Neural progenitor cell (in vitro differentiated cells): ENCODE results near the gene GOLT1A. TPM values are rescaled to one million over a fixed set of nuclear protein-coding genes. Genes with fewer than 3 reads are reported as not detected.

Experiments
- DNase-seq: peaks from one replicate; pipeline ENCODE4 v3.0.0-alpha.2; 2016; ENCODE audit warnings: low spot score
- H2AFZ ChIP-seq: fragments of 200-600 bp; sonication (generic); replicated peaks from 2 replicates; pipeline ENCODE4 v1.6.1; 2016; ENCODE audit warnings: antibody characterized with exemption
- H3F3A ChIP-seq: fragments of 200-600 bp; sonication (generic); 2 replicates; pipeline ENCODE4 v1.6.1; 2016; ENCODE audit warnings: antibody characterized with exemption, low read depth
- H3K27ac ChIP-seq: fragments of 200-600 bp; sonication (generic); 2 replicates; pipeline ENCODE4 v1.5.1; 2016; ENCODE audit warnings: mild to moderate bottlenecking
- H3K27me3 ChIP-seq: fragments of 200-600 bp; sonication (generic); 2 replicates; pipeline ENCODE4 v1.6.1; 2016; ENCODE audit warnings: mild to moderate bottlenecking, moderate library complexity
- H3K36me3 ChIP-seq: fragments of 200-600 bp; sonication (generic); 2 replicates; pipeline ENCODE4 v1.5.1; 2016
- H3K4me1 ChIP-seq: fragments of 200-600 bp; sonication (generic); 2 replicates; pipeline ENCODE4 v1.6.1; 2016; ENCODE audit warnings: mixed run types
- H3K4me2 ChIP-seq: fragments of 200-600 bp; sonication (generic); 2 replicates; pipeline ENCODE4 v1.6.1; 2016
- H3K4me3 ChIP-seq: fragments of 200-600 bp; sonication (generic); 2 replicates; pipeline ENCODE4 v1.5.1; 2016
- H3K79me2 ChIP-seq: fragments of 200-600 bp; sonication (generic); 2 replicates; pipeline ENCODE4 v1.6.1; 2016; ENCODE audit warnings: low read depth
- H3K9ac ChIP-seq: fragments of 200-600 bp; sonication (generic); 2 replicates; pipeline ENCODE4 v1.6.1; 2016
- H3K9me3 ChIP-seq: fragments of 200-600 bp; sonication (generic); 2 replicates; pipeline ENCODE4 v1.5.1; 2016; ENCODE audit warnings: low read depth
- H4K20me1 ChIP-seq: fragments of 200-600 bp; sonication (generic); 2 replicates; pipeline ENCODE4 v1.6.1; 2016; ENCODE audit warnings: low read depth
- H3K27ac Mint-ChIP-seq: 3 replicates; pipeline ENCODE4 v1.8.0; 2021; ENCODE audit warnings: mixed read lengths
- H3K27me3 Mint-ChIP-seq: 2 replicates; pipeline ENCODE4 v1.8.0; 2022; ENCODE audit warnings: low read depth, mild to moderate bottlenecking, inconsistent platforms, moderate library complexity, mixed read lengths; ENCODE audit not compliant: insufficient read depth
- H3K36me3 Mint-ChIP-seq: 3 replicates; pipeline ENCODE4 v1.8.0; 2021; ENCODE audit warnings: mixed read lengths
- H3K4me1 Mint-ChIP-seq: 3 replicates; pipeline ENCODE4 v1.8.0; 2021; ENCODE audit warnings: mixed read lengths
- H3K4me3 Mint-ChIP-seq: 3 replicates; pipeline ENCODE4 v1.8.0; 2021; ENCODE audit warnings: mild to moderate bottlenecking, moderate library complexity, mixed read lengths
- H3K9me3 Mint-ChIP-seq: 3 replicates; pipeline ENCODE4 v1.8.0; 2020; ENCODE audit warnings: mixed read lengths
- EZH2 ChIP-seq: fragments of 200-600 bp; sonication (generic); IDR thresholded peaks from 2 replicates; pipeline ENCODE4 v1.6.1; 2017; ENCODE audit warnings: antibody characterized with exemption, mild to moderate bottlenecking, moderate library complexity
- EZH2phosphoT487 ChIP-seq: fragments of 200-600 bp; sonication (generic); IDR thresholded peaks from 2 replicates; pipeline ENCODE4 v1.6.1; 2017; ENCODE audit warnings: antibody characterized with exemption
- total RNA-seq: library from RNA; depleted of rRNA; stranded (reverse); fragments of >200 nt; gene quantifications from 2 replicates; pipeline ENCODE4 v1.2.3, GENCODE V29; 2015; ENCODE audit warnings: low replicate concordance
- TF ChIP-seq, protein P1 (sequence below): fragments of 200-600 bp; sonication (generic); IDR thresholded peaks from 2 replicates; pipeline ENCODE4 v1.5.1; 2017; ENCODE audit warnings: antibody characterized with exemption, mild to moderate bottlenecking

GOLT1A gene
- total RNA-seq, 1 donor from 2014 or later: not detected

DNA sequence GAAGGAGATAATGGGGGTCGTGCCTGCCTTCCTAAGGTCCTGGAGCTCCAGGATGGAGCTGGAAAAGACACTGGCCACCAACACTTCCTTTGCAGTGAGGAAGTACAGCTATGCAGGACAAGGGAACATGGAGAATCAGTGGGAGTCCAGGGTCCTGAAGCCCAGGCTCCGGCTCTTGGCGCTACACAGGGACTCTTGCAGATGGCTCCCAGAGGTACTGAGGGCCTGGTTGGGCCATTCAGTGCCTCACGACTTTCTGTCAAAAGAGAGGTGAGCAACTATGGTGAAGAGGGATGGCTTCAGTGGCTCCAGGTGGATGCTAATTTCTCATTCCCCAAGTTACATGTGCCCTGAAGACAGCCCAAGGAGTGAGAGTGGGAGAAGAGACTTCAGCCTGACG lies 60.1 kb downstream of the GOLT1A start:
- Histone ChIP-seq H3K79me2 (no peaks in the 10 kb centered on the region), H3K27me3 (peaks cover 45% of the 10 kb centered on the region), H3K4me3 (no peak overlapping the region), H3K9me3 (no peaks in the 10 kb centered on the region), H3K4me1 (peaks cover 5% of the 10 kb centered on the region), H2AFZ (no peak overlapping the region), H3K27ac (no peak overlapping the region), H3K9ac (no peak overlapping the region), H3K4me2 (no peak overlapping the region), H3F3A (peaks cover 11% of the 10 kb centered on the region), H4K20me1 (peaks cover 6% of the 10 kb centered on the region), H3K36me3 (no peaks in the 10 kb centered on the region)
- Mint-ChIP-seq H3K27ac (no peak overlapping the region), H3K4me1 (peaks cover 19% of the 10 kb centered on the region), H3K27me3 (peaks cover 26% of the 10 kb centered on the region), H3K9me3 (no peaks in the 10 kb centered on the region), H3K36me3 (no peaks in the 10 kb centered on the region), H3K4me3 (no peak overlapping the region)
- TF ChIP-seq EZH2 (no peak), EZH2phosphoT487 (no peak)
- TF ChIP-seq, protein P1, sequence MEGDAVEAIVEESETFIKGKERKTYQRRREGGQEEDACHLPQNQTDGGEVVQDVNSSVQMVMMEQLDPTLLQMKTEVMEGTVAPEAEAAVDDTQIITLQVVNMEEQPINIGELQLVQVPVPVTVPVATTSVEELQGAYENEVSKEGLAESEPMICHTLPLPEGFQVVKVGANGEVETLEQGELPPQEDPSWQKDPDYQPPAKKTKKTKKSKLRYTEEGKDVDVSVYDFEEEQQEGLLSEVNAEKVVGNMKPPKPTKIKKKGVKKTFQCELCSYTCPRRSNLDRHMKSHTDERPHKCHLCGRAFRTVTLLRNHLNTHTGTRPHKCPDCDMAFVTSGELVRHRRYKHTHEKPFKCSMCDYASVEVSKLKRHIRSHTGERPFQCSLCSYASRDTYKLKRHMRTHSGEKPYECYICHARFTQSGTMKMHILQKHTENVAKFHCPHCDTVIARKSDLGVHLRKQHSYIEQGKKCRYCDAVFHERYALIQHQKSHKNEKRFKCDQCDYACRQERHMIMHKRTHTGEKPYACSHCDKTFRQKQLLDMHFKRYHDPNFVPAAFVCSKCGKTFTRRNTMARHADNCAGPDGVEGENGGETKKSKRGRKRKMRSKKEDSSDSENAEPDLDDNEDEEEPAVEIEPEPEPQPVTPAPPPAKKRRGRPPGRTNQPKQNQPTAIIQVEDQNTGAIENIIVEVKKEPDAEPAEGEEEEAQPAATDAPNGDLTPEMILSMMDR: no peak
- no peak for DNase-seq

DNA sequence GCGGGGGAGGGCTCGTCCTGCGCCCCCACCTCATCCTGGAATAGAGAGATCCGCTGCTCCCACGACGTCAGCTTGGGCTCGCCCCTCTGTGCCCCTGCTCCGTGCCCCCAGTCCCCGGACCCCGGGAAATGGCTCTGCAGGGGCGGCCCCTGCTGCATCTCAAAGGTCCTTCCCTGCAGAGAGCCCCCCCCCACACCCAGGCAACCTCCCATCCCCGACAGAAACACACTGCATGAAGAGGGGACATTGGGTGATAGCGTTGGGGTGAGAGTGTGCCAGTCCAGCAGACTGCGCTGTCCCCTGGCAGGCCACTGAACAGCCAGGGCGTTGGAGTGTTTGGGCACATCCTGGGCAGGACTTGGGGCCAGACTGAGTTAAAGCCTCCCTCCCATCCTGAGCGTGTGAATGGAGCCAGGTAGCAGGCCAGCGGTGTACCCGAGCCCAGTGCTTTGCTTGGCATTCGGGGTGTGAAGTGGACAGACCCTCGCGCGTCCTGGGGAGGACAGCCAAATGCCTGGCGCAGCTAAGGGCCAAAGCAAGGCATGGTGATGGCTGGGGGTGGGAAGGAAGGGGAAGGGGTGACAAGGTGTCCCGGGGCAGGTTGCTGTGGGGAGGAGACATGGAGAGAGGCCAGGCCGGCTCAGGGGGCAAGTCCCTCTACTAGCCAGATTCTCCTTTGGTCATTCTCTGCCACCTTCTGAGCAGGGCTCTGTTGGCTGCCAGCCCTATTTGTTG lies 61.3 kb downstream of the GOLT1A start:
- no peaks in the 10 kb centered on the region for H3K36me3 ChIP-seq
- peaks cover 45% of the 10 kb centered on the region for H3K27me3 ChIP-seq
- no peak overlapping the region for H3K27ac ChIP-seq
- no peaks in the 10 kb centered on the region for H3K9me3 Mint-ChIP-seq
- peaks cover 22% of the 10 kb centered on the region for H3K4me1 Mint-ChIP-seq
- H3K4me2 ChIP-seq: peak overlapping the region; percentile 90
- H2AFZ ChIP-seq: peak overlapping the region; percentile 89
- peaks cover 13% of the 10 kb centered on the region for H3K4me1 ChIP-seq
- no peaks in the 10 kb centered on the region for H3K36me3 Mint-ChIP-seq
- H3K27ac Mint-ChIP-seq: no peak overlapping the region
- peaks cover 6% of the 10 kb centered on the region for H4K20me1 ChIP-seq
- H3K79me2 ChIP-seq: no peaks in the 10 kb centered on the region
- H3K9ac ChIP-seq: no peak overlapping the region
- H3K9me3 ChIP-seq: no peaks in the 10 kb centered on the region
- H3F3A ChIP-seq: peaks cover 13% of the 10 kb centered on the region
- no peak for DNase-seq
- H3K27me3 Mint-ChIP-seq: peaks cover 30% of the 10 kb centered on the region
- peak overlapping the region; percentile 86 for H3K4me3 ChIP-seq
- H3K4me3 Mint-ChIP-seq: peak overlapping the region; percentile 85
- TF ChIP-seq EZH2phosphoT487 (no peak), EZH2 (no peak)
- TF ChIP-seq, protein P1: no peak

DNA sequence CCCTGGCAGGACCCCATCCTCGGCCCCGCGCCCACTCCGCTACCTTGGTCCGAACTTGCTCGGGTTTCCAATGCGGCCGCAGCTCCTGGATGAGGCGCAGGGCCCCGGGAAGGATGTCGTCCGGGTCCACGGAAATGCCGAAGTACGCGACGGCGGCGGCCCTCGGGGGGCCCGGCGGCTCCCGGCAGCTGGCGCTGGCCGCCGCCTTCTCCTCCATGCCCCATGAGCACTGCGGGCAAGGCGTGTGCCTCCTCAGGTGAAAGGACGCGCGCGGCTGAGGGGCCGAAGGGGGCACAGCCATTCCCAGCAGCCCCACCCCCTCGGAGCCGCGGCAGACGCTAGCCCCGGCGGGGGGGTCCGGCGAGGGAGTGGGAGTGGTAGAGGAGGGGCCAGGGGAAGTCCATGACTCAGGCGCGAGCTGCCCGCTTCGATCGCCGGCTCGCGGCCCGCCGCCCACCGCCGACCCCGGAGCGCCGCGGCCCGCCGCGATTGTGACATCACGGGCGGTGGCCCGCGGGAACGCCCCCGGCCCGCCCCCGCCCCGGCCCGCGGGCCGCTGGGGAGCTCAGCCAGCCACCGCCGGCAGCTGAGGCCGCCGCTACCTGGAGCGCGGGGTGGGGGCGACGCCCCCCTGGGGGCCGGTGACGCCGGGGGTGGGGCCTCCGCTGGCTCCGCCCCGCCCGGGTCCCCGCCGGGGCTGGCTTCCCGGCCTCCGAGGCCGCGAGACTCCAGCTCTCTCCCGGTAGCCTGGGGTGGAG lies 62.1 kb downstream of the GOLT1A start, which contains the start of gene ETNK2:
TSS of gene ETNK2 (minus strand) at position 493 of the 758 bp plus-strand sequence. CDS start at position 301, 192 bp downstream.
- Histone ChIP-seq H3K9ac (peak within 1 kb of the TSS; percentile 61), H3K27ac (no peak within 1 kb of the TSS), H3K9me3 (no peaks in the 10 kb centered on the region)

More for the DNA sequence above, 62.1 kb downstream of the GOLT1A start, which contains the start of gene ETNK2:
- no peak within 1 kb of the TSS for H3K27ac Mint-ChIP-seq
- Histone ChIP-seq H3K4me1 (peaks cover 14% of the 10 kb centered on the region), H3K79me2 (no peaks in the 10 kb centered on the region), H3K27me3 (peaks cover 45% of the 10 kb centered on the region), H3K36me3 (no peaks in the 10 kb centered on the region), H2AFZ (peak within 1 kb of the TSS; percentile 98), H3K4me2 (peak within 1 kb of the TSS; percentile 90), H3F3A (peaks cover 15% of the 10 kb centered on the region), H4K20me1 (peaks cover 6% of the 10 kb centered on the region), H3K4me3 (peak within 1 kb of the TSS; percentile 86)
- H3K4me3 Mint-ChIP-seq: peak within 1 kb of the TSS; percentile 85
- H3K36me3 Mint-ChIP-seq: no peaks in the 10 kb centered on the region
- H3K9me3 Mint-ChIP-seq: no peaks in the 10 kb centered on the region
- TF ChIP-seq EZH2phosphoT487 (no peak), EZH2 (peak; percentile 42)
- TF ChIP-seq, protein P1: no peak
- peaks cover 30% of the 10 kb centered on the region for H3K27me3 Mint-ChIP-seq
- DNase-seq: peak; percentile 84
- peaks cover 27% of the 10 kb centered on the region for H3K4me1 Mint-ChIP-seq
